Ramos (cell line): ENCODE results near the gene COX19.

ENCODE experiments used
- in situ Hi-C: fragments of 300-500 bp; cut with MboI; formaldehyde crosslinking; loops from one replicate; pipeline ENCODE4 v1.14.3; 2022; ENCODE audit warnings: low sequenced_read_pairs; ENCODE audit not compliant: unreplicated experiment

The COX19 gene

GRCh38 chr7:918441-919113, 56.8 kb downstream of the COX19 start:
- in situ Hi-C loops, result loop anchor here (10.0 kb wide), 1 partner anchor 266 kb away; no protein-coding TSS in a partner anchor

- in situ Hi-C loops, result loop anchor here (10.0 kb wide), 1 partner anchor 267 kb away; no protein-coding TSS in a partner anchor
Observed at GRCh38 chr7:918118-918425, 57.3 kb downstream of the COX19 start.

- in situ Hi-C loops, result loop anchor here (10.0 kb wide), 1 partner anchor 267 kb away; no protein-coding TSS in a partner anchor
Observed at GRCh38 chr7:917255-918117, 57.9 kb downstream of the COX19 start.

GRCh38 chr7:916291-916941, 58.9 kb downstream of the COX19 start:
- in situ Hi-C loops, result loop anchor here (10.0 kb wide), 1 partner anchor 268 kb away; no protein-coding TSS in a partner anchor
